Measurements from ENCODE around the gene ST6GALNAC3. TPM values are rescaled to one million over a fixed set of nuclear protein-coding genes. Genes with fewer than 3 reads are reported as not detected.

Gene ST6GALNAC3
- total RNA-seq, 1 experiment from 2014 or later: 0.03 TPM

- Histone ChIP-seq H3K4me1 (ENCODE audit: control insufficient read depth, insufficient read depth, low read length) (no peaks in the 10 kb centered on the region), H3K4me3 (ENCODE audit: low read depth in 2 of 2, low read length in 2 of 2) (no peak overlapping the region), H3K27me3 (ENCODE audit: control insufficient read depth, insufficient read depth, low read length) (no peaks in the 10 kb centered on the region), H3K36me3 (ENCODE audit: control insufficient read depth, insufficient read depth, low read length) (no peaks in the 10 kb centered on the region), H3K9me3 (ENCODE audit: control insufficient read depth, insufficient read depth, low read depth, low read length) (no peaks in the 10 kb centered on the region), H3K27ac (ENCODE audit: low read length) (no peak overlapping the region)
- ChIA-PET CTCF (no interaction called here), POLR2A (no interaction called here)
- no TSS peak for BruUV-seq (replicated peaks)
- TF ChIP-seq TCF7L2 (IDR thresholded peaks at IDR 0.05; ENCODE audit: low read depth, low read length): no peak
- no peak for TF ChIP-seq POLR2AphosphoS5 (IDR thresholded peaks at IDR 0.05; ENCODE audit: low read depth, low read length)
- TF ChIP-seq SIN3A (IDR thresholded peaks at IDR 0.05; ENCODE audit: borderline replicate concordance, insufficient read depth, low read depth, low read length): no peak
- no peak for TF ChIP-seq REST (IDR thresholded peaks at IDR 0.05; ENCODE audit: insufficient read depth in 1 of 2, low read depth in 2 of 2, low read length in 1 of 2)
- TF ChIP-seq, protein P1, sequence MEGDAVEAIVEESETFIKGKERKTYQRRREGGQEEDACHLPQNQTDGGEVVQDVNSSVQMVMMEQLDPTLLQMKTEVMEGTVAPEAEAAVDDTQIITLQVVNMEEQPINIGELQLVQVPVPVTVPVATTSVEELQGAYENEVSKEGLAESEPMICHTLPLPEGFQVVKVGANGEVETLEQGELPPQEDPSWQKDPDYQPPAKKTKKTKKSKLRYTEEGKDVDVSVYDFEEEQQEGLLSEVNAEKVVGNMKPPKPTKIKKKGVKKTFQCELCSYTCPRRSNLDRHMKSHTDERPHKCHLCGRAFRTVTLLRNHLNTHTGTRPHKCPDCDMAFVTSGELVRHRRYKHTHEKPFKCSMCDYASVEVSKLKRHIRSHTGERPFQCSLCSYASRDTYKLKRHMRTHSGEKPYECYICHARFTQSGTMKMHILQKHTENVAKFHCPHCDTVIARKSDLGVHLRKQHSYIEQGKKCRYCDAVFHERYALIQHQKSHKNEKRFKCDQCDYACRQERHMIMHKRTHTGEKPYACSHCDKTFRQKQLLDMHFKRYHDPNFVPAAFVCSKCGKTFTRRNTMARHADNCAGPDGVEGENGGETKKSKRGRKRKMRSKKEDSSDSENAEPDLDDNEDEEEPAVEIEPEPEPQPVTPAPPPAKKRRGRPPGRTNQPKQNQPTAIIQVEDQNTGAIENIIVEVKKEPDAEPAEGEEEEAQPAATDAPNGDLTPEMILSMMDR (IDR thresholded peaks at IDR 0.05): no peak
- in situ Hi-C loops (cut with HindIII; ENCODE audit: low pct_unique_long_range_greater_than_20kb, low sequenced_read_pairs) (no loop called here), intact Hi-C loops (cut with micrococcal nuclease; ENCODE audit: unreplicated experiment) (no loop called here)
- DNase-seq (ENCODE audit: low read depth, low spot score): no peak
- no peak for ATAC-seq
Observed at GRCh38 chr1:76508871-76509270, 434.3 kb downstream of the ST6GALNAC3 start.

- TF ChIP-seq, protein P1 (IDR thresholded peaks at IDR 0.05): no peak
- TF ChIP-seq REST (IDR thresholded peaks at IDR 0.05; ENCODE audit: insufficient read depth in 1 of 2, low read depth in 2 of 2, low read length in 1 of 2) (no peak), POLR2AphosphoS5 (IDR thresholded peaks at IDR 0.05; ENCODE audit: low read depth, low read length) (no peak), TCF7L2 (IDR thresholded peaks at IDR 0.05; ENCODE audit: low read depth, low read length) (no peak), SIN3A (IDR thresholded peaks at IDR 0.05; ENCODE audit: borderline replicate concordance, insufficient read depth, low read depth, low read length) (no peak)
- intact Hi-C loops (cut with micrococcal nuclease; ENCODE audit: unreplicated experiment) (no loop called here), in situ Hi-C loops (cut with HindIII; ENCODE audit: low pct_unique_long_range_greater_than_20kb, low sequenced_read_pairs) (no loop called here)
- no TSS peak for BruUV-seq (replicated peaks)
- Histone ChIP-seq H3K36me3 (ENCODE audit: control insufficient read depth, insufficient read depth, low read length) (no peaks in the 10 kb centered on the region), H3K27me3 (ENCODE audit: control insufficient read depth, insufficient read depth, low read length) (no peaks in the 10 kb centered on the region), H3K4me3 (ENCODE audit: low read depth in 2 of 2, low read length in 2 of 2) (no peak overlapping the region), H3K27ac (ENCODE audit: low read length) (no peak overlapping the region), H3K9me3 (ENCODE audit: control insufficient read depth, insufficient read depth, low read depth, low read length) (no peaks in the 10 kb centered on the region), H3K4me1 (ENCODE audit: control insufficient read depth, insufficient read depth, low read length) (no peaks in the 10 kb centered on the region)
- DNase-seq (ENCODE audit: low read depth, low spot score) (no peak), ATAC-seq (no peak)
- ChIA-PET CTCF (no interaction called here), POLR2A (no interaction called here)
Observed at GRCh38 chr1:76510672-76511557, 436.4 kb downstream of the ST6GALNAC3 start.
